Mesendoderm (in vitro differentiated cells): ENCODE data around the gene RBM39.
"Not testable (repeated sequence)": the region's sequence is repeated elsewhere in the genome, so short reads cannot be mapped to it uniquely, and the experiment has no call there.

Experiments used
- DNase-seq: peaks from one replicate; pipeline ENCODE4 v3.0.0; 2013
- H2AK5ac ChIP-seq: 2 replicates; pipeline ENCODE4 v1.6.1; 2013; ENCODE audit warnings: low read length, inconsistent platforms
- H2BK120ac ChIP-seq: 2 replicates; pipeline ENCODE4 v1.6.1; 2013; ENCODE audit warnings: low read depth, mild to moderate bottlenecking, low read length, moderate library complexity, mixed read lengths
- H2BK15ac ChIP-seq: replicated peaks from 2 replicates; pipeline ENCODE4 v1.6.1; 2013; ENCODE audit warnings: low read depth, mild to moderate bottlenecking, moderate library complexity
- H2BK5ac ChIP-seq: 2 replicates; pipeline ENCODE4 v1.6.1; 2013; ENCODE audit warnings: low read length, inconsistent platforms
- H3K18ac ChIP-seq: 2 replicates; pipeline ENCODE4 v1.6.1; 2013; ENCODE audit warnings: mild to moderate bottlenecking, low read length, mixed read lengths
- H3K23ac ChIP-seq: one replicate; pipeline ENCODE4 v1.6.1; 2013; ENCODE audit warnings: low read length
- H3K27ac ChIP-seq: 2 replicates; pipeline ENCODE4 v1.5.1; 2013; ENCODE audit warnings: low read depth, mild to moderate bottlenecking, inconsistent platforms, low read length, moderate library complexity
- H3K27me3 ChIP-seq: 2 replicates; pipeline ENCODE4 v1.6.1; 2013; ENCODE audit warnings: low read length, control low read depth, mild to moderate bottlenecking, inconsistent platforms; ENCODE audit not compliant: insufficient read depth, poor library complexity
- H3K36me3 ChIP-seq: 2 replicates; pipeline ENCODE4 v1.6.1; 2013; ENCODE audit warnings: low read length, inconsistent platforms; ENCODE audit not compliant: control insufficient read depth, insufficient read depth
- H3K4ac ChIP-seq: one replicate; pipeline ENCODE4 v1.6.1; 2013; ENCODE audit warnings: low read depth, mild to moderate bottlenecking, low read length, moderate library complexity
- H3K4me1 ChIP-seq: 2 replicates; pipeline ENCODE4 v1.6.1; 2013; ENCODE audit warnings: low read depth, low read length, inconsistent platforms; ENCODE audit not compliant: control insufficient read depth
- H3K4me2 ChIP-seq: 2 replicates; pipeline ENCODE4 v1.6.1; 2013; ENCODE audit warnings: low read length
- H3K4me3 ChIP-seq: 2 replicates; pipeline ENCODE4 v1.5.1; 2013; ENCODE audit warnings: mild to moderate bottlenecking, low read length
- H3K56ac ChIP-seq: one replicate; pipeline ENCODE4 v1.6.1; 2013; ENCODE audit warnings: low read length
- H3K79me1 ChIP-seq: 2 replicates; pipeline ENCODE4 v1.6.1; 2013; ENCODE audit warnings: low read length, inconsistent platforms
- H3K79me2 ChIP-seq: 2 replicates; pipeline ENCODE4 v1.6.1; 2013; ENCODE audit warnings: mild to moderate bottlenecking, low read length; ENCODE audit not compliant: control insufficient read depth, insufficient read depth
- H3K9ac ChIP-seq: 2 replicates; pipeline ENCODE4 v1.6.1; 2013; ENCODE audit warnings: low read length, inconsistent platforms
- H4K5ac ChIP-seq: one replicate; pipeline ENCODE4 v1.6.1; 2013; ENCODE audit warnings: low read length
- H4K8ac ChIP-seq: one replicate; pipeline ENCODE4 v1.6.1; 2013; ENCODE audit warnings: low read depth, mild to moderate bottlenecking, control low read depth, low read length, moderate library complexity
- WGBS: extraction: QIAGEN DNeasy Blood & Tissue Kit; methylation state at CpG from one replicate; pipeline ENCODE4 v1.1.7; 2013; ENCODE audit warnings: low lambda C conversion rate, missing lambda C conversion rate; ENCODE audit not compliant: insufficient coverage; ENCODE audit errors: extremely low coverage; 5-methylcytosine and 5-hydroxymethylcytosine counted together

RBM39 gene

GRCh38 chr20:35764936-35765335 is 22.9 kb upstream of the RBM39 start:
- H3K23ac ChIP-seq, H4K5ac ChIP-seq, H2BK120ac ChIP-seq, H3K36me3 ChIP-seq, H3K4me1 ChIP-seq, H3K27me3 ChIP-seq, H3K4me2 ChIP-seq, H3K4me3 ChIP-seq, H2BK5ac ChIP-seq, H3K27ac ChIP-seq, H3K79me1 ChIP-seq, H3K79me2 ChIP-seq, H4K8ac ChIP-seq, DNase-seq, H2BK15ac ChIP-seq, H3K4ac ChIP-seq, H3K9ac ChIP-seq, H3K56ac ChIP-seq, H2AK5ac ChIP-seq, H3K18ac ChIP-seq: not testable (repeated sequence)
- WGBS, result no CpG with 5 or more reads among the region's 2 CpGs

- H4K5ac ChIP-seq, result no peak overlapping the region
- no peaks in the 10 kb centered on the region for H3K4me1 ChIP-seq
- H3K4me3 ChIP-seq, result no peak overlapping the region
- no peak overlapping the region for H3K27ac ChIP-seq
- no peak overlapping the region for H4K8ac ChIP-seq
- H2AK5ac ChIP-seq, result no peak overlapping the region
- H3K56ac ChIP-seq, result no peak overlapping the region
- no peak overlapping the region for H3K4ac ChIP-seq
- no peak overlapping the region for H2BK120ac ChIP-seq
- no peak overlapping the region for H2BK15ac ChIP-seq
- no peaks in the 10 kb centered on the region for H3K27me3 ChIP-seq
- no CpG with 5 or more reads among the region's 3 CpGs for WGBS
- H2BK5ac ChIP-seq, result no peak overlapping the region
- H3K79me1 ChIP-seq, result no peaks in the 10 kb centered on the region
- H3K23ac ChIP-seq, result no peak overlapping the region
- H3K79me2 ChIP-seq, result no peaks in the 10 kb centered on the region
- H3K9ac ChIP-seq, result no peak overlapping the region
- no peak overlapping the region for H3K18ac ChIP-seq
- no peak overlapping the region for H3K4me2 ChIP-seq
- no peak for DNase-seq
- no peaks in the 10 kb centered on the region for H3K36me3 ChIP-seq
These were observed 20.4 kb upstream of the RBM39 start for GRCh38 chr20:35762461-35762860.

GRCh38 chr20:35761548-35761947 is 19.5 kb upstream of the RBM39 start:
- not testable (repeated sequence) for H3K4me2 ChIP-seq, H3K4ac ChIP-seq, H3K9ac ChIP-seq, H3K36me3 ChIP-seq, H3K18ac ChIP-seq, H3K27ac ChIP-seq, H3K27me3 ChIP-seq, H3K4me1 ChIP-seq, H3K23ac ChIP-seq, H2BK120ac ChIP-seq, H4K5ac ChIP-seq, H3K79me2 ChIP-seq, H2AK5ac ChIP-seq, H3K4me3 ChIP-seq, H2BK15ac ChIP-seq, H3K79me1 ChIP-seq, H2BK5ac ChIP-seq, H4K8ac ChIP-seq, DNase-seq, H3K56ac ChIP-seq
- no CpG with 5 or more reads among the region's 11 CpGs for WGBS

- H3K18ac ChIP-seq, result no peak overlapping the region
- no peak overlapping the region for H3K27ac ChIP-seq
- no peak overlapping the region for H2BK120ac ChIP-seq
- H2BK15ac ChIP-seq, result no peak overlapping the region
- H4K5ac ChIP-seq, result no peak overlapping the region
- no peak overlapping the region for H3K9ac ChIP-seq
- no peak overlapping the region for H2BK5ac ChIP-seq
- no peaks in the 10 kb centered on the region for H3K4me1 ChIP-seq
- H3K79me2 ChIP-seq, result no peaks in the 10 kb centered on the region
- no peak overlapping the region for H3K23ac ChIP-seq
- H3K4me3 ChIP-seq, result no peak overlapping the region
- WGBS, result no CpG with 5 or more reads among the region's 4 CpGs
- no peak overlapping the region for H3K56ac ChIP-seq
- no peaks in the 10 kb centered on the region for H3K79me1 ChIP-seq
- H2AK5ac ChIP-seq, result no peak overlapping the region
- no peaks in the 10 kb centered on the region for H3K27me3 ChIP-seq
- H3K4ac ChIP-seq, result no peak overlapping the region
- H3K4me2 ChIP-seq, result no peak overlapping the region
- H4K8ac ChIP-seq, result no peak overlapping the region
- DNase-seq, result no peak
- H3K36me3 ChIP-seq, result no peaks in the 10 kb centered on the region
These were observed 15.1 kb upstream of the RBM39 start for GRCh38 chr20:35757098-35757705.

GRCh38 chr20:35756404-35756803 is 14.3 kb upstream of the RBM39 start:
- H3K4ac ChIP-seq, result no peak overlapping the region
- WGBS, result no CpG with 5 or more reads among the region's 4 CpGs
- no peaks in the 10 kb centered on the region for H3K27me3 ChIP-seq
- no peak overlapping the region for H3K56ac ChIP-seq
- no peak overlapping the region for H3K27ac ChIP-seq
- DNase-seq, result no peak
- no peak overlapping the region for H2BK5ac ChIP-seq
- no peak overlapping the region for H4K5ac ChIP-seq
- H2BK15ac ChIP-seq, result no peak overlapping the region
- no peak overlapping the region for H3K4me3 ChIP-seq
- H3K79me1 ChIP-seq, result no peaks in the 10 kb centered on the region
- no peaks in the 10 kb centered on the region for H3K79me2 ChIP-seq
- H3K36me3 ChIP-seq, result no peaks in the 10 kb centered on the region
- no peak overlapping the region for H2AK5ac ChIP-seq
- H3K4me1 ChIP-seq, result no peaks in the 10 kb centered on the region
- no peak overlapping the region for H3K23ac ChIP-seq
- no peak overlapping the region for H3K18ac ChIP-seq
- H4K8ac ChIP-seq, result no peak overlapping the region
- H3K4me2 ChIP-seq, result no peak overlapping the region
- no peak overlapping the region for H2BK120ac ChIP-seq
- H3K9ac ChIP-seq, result no peak overlapping the region

- no CpG with 5 or more reads among the region's 2 CpGs for WGBS
- H2BK5ac ChIP-seq, result no peak overlapping the region
- H4K8ac ChIP-seq, result no peak overlapping the region
- H3K9ac ChIP-seq, result no peak overlapping the region
- no peaks in the 10 kb centered on the region for H3K79me2 ChIP-seq
- no peaks in the 10 kb centered on the region for H3K36me3 ChIP-seq
- H3K4me1 ChIP-seq, result no peaks in the 10 kb centered on the region
- H2BK120ac ChIP-seq, result no peak overlapping the region
- H3K4me2 ChIP-seq, result no peak overlapping the region
- no peak overlapping the region for H2BK15ac ChIP-seq
- no peak overlapping the region for H3K56ac ChIP-seq
- no peak overlapping the region for H3K18ac ChIP-seq
- no peak overlapping the region for H3K4me3 ChIP-seq
- no peak overlapping the region for H3K27ac ChIP-seq
- H3K79me1 ChIP-seq, result no peaks in the 10 kb centered on the region
- no peak overlapping the region for H3K4ac ChIP-seq
- no peak overlapping the region for H4K5ac ChIP-seq
- DNase-seq, result no peak
- no peak overlapping the region for H3K23ac ChIP-seq
- H2AK5ac ChIP-seq, result no peak overlapping the region
- no peaks in the 10 kb centered on the region for H3K27me3 ChIP-seq
These were observed 8.6 kb upstream of the RBM39 start for GRCh38 chr20:35750611-35751010.
